T-cell (primary cell): ENCODE data around the gene TCP1. TPM values are rescaled to one million over a fixed set of nuclear protein-coding genes. Genes with fewer than 3 reads are reported as not detected.
A peak's percentile ranks its signal among the peaks of the same experiment; 100 is the strongest.
"Not testable (repeated sequence)": the region's sequence is repeated elsewhere in the genome, so short reads cannot be mapped to it uniquely, and the experiment has no call there.

ENCODE experiments used
- ATAC-seq, 4 experiments: fragments of 200-7000 bp in 3 of 4; fragments of 150-1000 bp in 1 of 4; cut with Tn5 transposase; replicated peaks in 1 of 4; 1 replicate in 3 of 4; 2 replicates in 1 of 4; pipeline ENCODE4 v1.10.0; 2021; ENCODE audit warnings: moderate library complexity in 3 of 4, mild to moderate bottlenecking in 2 of 4, moderate number of reproducible peaks in 1 of 4
- CTCF ChIA-PET, 2 donors: fragments of 300-600 bp; sonication (Branson Sonifier 250); formaldehyde crosslinking; loops; one replicate each; lab custom pipeline; 2022; ENCODE audit warnings: antibody characterized with exemption in 2 of 2; lab: Charles Lee
- POLR2A ChIA-PET, 2 donors: fragments of 300-600 bp; sonication (Branson Sonifier 250); formaldehyde crosslinking; loops; one replicate each; lab custom pipeline; 2022; ENCODE audit warnings: antibody characterized with exemption in 2 of 2; lab: Charles Lee
- DNase-seq, 35 experiments: peaks; one replicate each; pipeline versions ENCODE4 v3.0.0 to v3.0.0-alpha.2; 2013 to 2023
- H3K27ac ChIP-seq: one replicate; pipeline ENCODE4 v1.5.1; 2013; ENCODE audit warnings: low read length
- H3K27me3 ChIP-seq, 2 experiments: replicated peaks in 1 of 2; 1 replicate in 1 of 2; 2 replicates in 1 of 2; pipeline versions ENCODE4 v1.6.1 to v1.7.0; 2013; ENCODE audit warnings: low read length in 1 of 2, mixed read lengths in 1 of 2; ENCODE audit not compliant: control insufficient read depth in 2 of 2, insufficient read depth in 2 of 2; ENCODE audit errors: extremely low read depth in 1 of 2
- H3K36me3 ChIP-seq, 2 donors: 1 replicate in 1 of 2; 2 replicates in 1 of 2; pipeline versions ENCODE4 v1.6.1 to v1.7.0; 2013; ENCODE audit warnings: low read length in 1 of 2; ENCODE audit not compliant: control insufficient read depth in 2 of 2, insufficient read depth in 1 of 2; ENCODE audit errors: extremely low read depth in 1 of 2
- H3K4me1 ChIP-seq, 2 experiments: 1 replicate in 1 of 2; 2 replicates in 1 of 2; pipeline versions ENCODE4 v1.6.1 to v1.7.0; 2013; ENCODE audit warnings: low read length in 2 of 2, mixed read lengths in 1 of 2; ENCODE audit not compliant: insufficient read depth in 2 of 2, control insufficient read depth in 1 of 2; ENCODE audit errors: extremely low read depth in 1 of 2
- H3K4me3 ChIP-seq, 2 donors: 1 replicate in 1 of 2; 2 replicates in 1 of 2; pipeline versions ENCODE4 v1.5.1 to v1.7.0; 2013; ENCODE audit warnings: mild to moderate bottlenecking in 2 of 2, low read length in 1 of 2, moderate library complexity in 1 of 2; ENCODE audit not compliant: control insufficient read depth in 1 of 2; ENCODE audit errors: extremely low read depth in 1 of 2
- H3K9me3 ChIP-seq: 2 replicates; pipeline ENCODE4 v1.7.0; 2013
- H3K27ac Mint-ChIP-seq, 2 donors: one replicate each; pipeline ENCODE4 v1.8.0; 2020 to 2021; ENCODE audit warnings: mild to moderate bottlenecking in 2 of 2, mixed read lengths in 2 of 2
- H3K27me3 Mint-ChIP-seq, 2 donors: one replicate each; pipeline ENCODE4 v1.8.0; 2021 to 2022; ENCODE audit warnings: mixed read lengths in 2 of 2
- H3K36me3 Mint-ChIP-seq: one replicate; pipeline ENCODE4 v1.8.0; 2021; ENCODE audit warnings: mixed read lengths
- H3K4me1 Mint-ChIP-seq, 3 donors: one replicate each; pipeline ENCODE4 v1.8.0; 2020 to 2022; ENCODE audit warnings: mixed read lengths in 3 of 3, mild to moderate bottlenecking in 1 of 3
- H3K4me3 Mint-ChIP-seq, 3 donors: one replicate each; pipeline ENCODE4 v1.8.0; 2020 to 2022; ENCODE audit warnings: mild to moderate bottlenecking in 3 of 3, mixed read lengths in 3 of 3, moderate library complexity in 3 of 3
- H3K9me3 Mint-ChIP-seq, 3 donors: one replicate each; pipeline ENCODE4 v1.8.0; 2020 to 2022; ENCODE audit warnings: mixed read lengths in 3 of 3
- WGBS: methylation state at CpG from one replicate; pipeline ENCODE4 v1.1.5; 2013; ENCODE audit warnings: missing lambda C conversion rate; ENCODE audit not compliant: insufficient coverage; 5-methylcytosine and 5-hydroxymethylcytosine counted together
- total RNA-seq, 35 experiments: library from RNA in 6 of 35; stranded (reverse) in 6 of 35; fragments of 120-200 nt in 1 of 35; gene quantifications; one replicate each; pipeline versions ENCODE4 v1.2.1 to v1.2.4 and lab custom pipeline; 2013 to 2026

The TCP1 gene
- total RNA-seq, 5 donors from 2014 or later (not counting 1 experiment from before 2014, with no cell fraction given), result 129 to 188 (median 146) TPM

DNA sequence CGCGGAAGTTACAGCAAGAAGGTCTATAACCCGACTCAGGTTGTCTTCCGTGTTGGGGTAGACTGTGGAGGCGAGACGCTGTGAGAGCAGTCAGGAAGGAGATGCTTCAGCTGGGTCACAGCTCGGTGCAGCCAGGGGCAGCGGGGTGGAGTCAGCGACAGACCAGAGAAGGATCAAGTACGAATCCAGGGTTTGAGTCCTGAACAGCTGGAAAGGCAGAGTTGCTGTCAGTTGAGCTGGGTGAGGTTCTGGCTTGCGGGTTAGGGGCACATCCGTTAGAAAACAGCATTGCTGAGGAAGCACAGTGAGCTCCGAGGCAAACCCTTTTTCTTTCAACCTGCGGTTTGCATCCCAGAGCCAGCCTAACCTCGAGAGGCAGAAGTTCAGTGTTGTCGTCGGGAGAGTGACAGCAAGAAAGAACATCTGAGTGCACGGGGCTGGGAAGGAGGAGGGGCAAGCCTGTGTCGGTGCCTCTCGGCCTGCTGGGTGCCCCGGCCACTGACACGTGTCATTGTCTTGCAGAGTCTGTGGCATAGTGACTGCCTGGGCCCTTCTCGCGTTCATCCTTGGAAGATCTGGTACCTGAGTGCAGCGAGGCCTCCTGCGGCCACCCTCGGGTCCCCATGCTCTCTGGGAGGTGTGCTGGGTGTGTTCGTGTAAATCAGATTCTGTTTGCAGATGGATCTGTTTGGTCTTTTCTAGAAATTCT is 30.7 kb upstream of the TCP1 start:
- Histone ChIP-seq H3K36me3 (no peaks in the 10 kb centered on the region), H3K4me3 (peak overlapping the region; percentile 23 to 56), H3K27ac (peak overlapping the region; percentile 60), H3K9me3 (no peaks in the 10 kb centered on the region), H3K27me3 (peaks cover 0 to 3% of the 10 kb centered on the region in 2 experiments), H3K4me1 (peaks cover 14 to 26% of the 10 kb centered on the region in 2 experiments)
- Mint-ChIP-seq H3K9me3 (no peaks in the 10 kb centered on the region), H3K4me1 (peaks cover 15 to 26% (median 20%) of the 10 kb centered on the region in 3 donors), H3K4me3 (peak overlapping the region; percentile 68 to 82 (median 79)), H3K27me3 (no peaks in the 10 kb centered on the region), H3K36me3 (no peaks in the 10 kb centered on the region), H3K27ac (peak overlapping the region; percentile 89 to 96)
- POLR2A ChIA-PET, result interaction anchor here in 1 of 2 donors (0.8 kb wide), 1 partner anchor 82 kb away, joined by 3 read pairs; no protein-coding TSS in a partner anchor
- DNase-seq (peak in 34 of 35 experiments; percentile 10 to 66 (median 26)), ATAC-seq (peak; percentile 71 to 89 (median 82))
- WGBS, result 19% methylated on average over 21 of the region's 28 CpGs
- CTCF ChIA-PET, result interaction anchor here in 1 of 2 donors (0.6 kb wide), 1 partner anchor 1453 kb away, joined by 3 read pairs; no protein-coding TSS in a partner anchor

DNA sequence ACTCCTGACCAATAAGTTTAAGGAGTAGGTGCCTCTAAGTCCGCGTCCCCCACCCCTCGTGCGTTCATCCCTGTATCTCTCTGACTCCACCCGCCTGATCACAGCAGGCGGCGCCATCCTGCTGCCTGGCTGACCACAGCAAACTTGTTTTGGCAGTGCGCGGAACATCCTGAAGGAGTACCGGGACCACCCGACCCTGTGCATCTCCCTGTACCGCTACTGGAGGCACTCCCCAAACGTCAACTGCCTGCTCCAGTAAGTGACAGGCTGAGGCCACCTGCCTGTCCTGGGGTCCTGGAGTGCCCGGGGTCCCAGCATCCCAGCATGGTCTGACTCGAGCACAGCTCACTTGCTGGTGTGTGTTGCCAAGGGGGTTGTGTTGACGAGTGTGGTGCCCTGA is 29.7 kb upstream of the TCP1 start:
- Mint-ChIP-seq H3K27ac (peak overlapping the region; percentile 89 to 96), H3K9me3 (no peaks in the 10 kb centered on the region), H3K4me1 (peaks cover 15 to 26% (median 20%) of the 10 kb centered on the region in 3 donors), H3K36me3 (no peaks in the 10 kb centered on the region), H3K27me3 (no peaks in the 10 kb centered on the region), H3K4me3 (peak overlapping the region in 2 of 3 donors; percentile 79 to 82)
- Histone ChIP-seq H3K27me3 (peaks cover 0 to 3% of the 10 kb centered on the region in 2 experiments), H3K4me3 (no peak overlapping the region), H3K27ac (peak overlapping the region; percentile 60), H3K4me1 (peaks cover 14 to 26% of the 10 kb centered on the region in 2 experiments), H3K36me3 (no peaks in the 10 kb centered on the region), H3K9me3 (no peaks in the 10 kb centered on the region)
- CTCF ChIA-PET, result interaction anchor here (0.5 kb wide), 2 partner anchors 13 to 192 kb away, joined by 3 to 5 read pairs; no protein-coding TSS in a partner anchor
- no peak for ATAC-seq
- POLR2A ChIA-PET, result no interaction called here
- WGBS, result 96% methylated on average over 16 of the region's 16 CpGs
- DNase-seq, result no peak

GRCh38 chr6:159817951-159818739 is 28.7 kb upstream of the TCP1 start:
- Mint-ChIP-seq H3K4me1 (peaks cover 15 to 26% (median 20%) of the 10 kb centered on the region in 3 donors), H3K9me3 (no peaks in the 10 kb centered on the region), H3K27me3 (no peaks in the 10 kb centered on the region), H3K27ac (peak overlapping the region in 1 of 2 donors; percentile 23), H3K4me3 (no peak overlapping the region), H3K36me3 (no peaks in the 10 kb centered on the region)
- ATAC-seq (no peak), DNase-seq (no peak)
- peaks cover 14 to 26% of the 10 kb centered on the region in 2 experiments for H3K4me1 ChIP-seq
- WGBS, result 93% methylated on average over 13 of the region's 23 CpGs
- ChIA-PET CTCF (no interaction called here), POLR2A (no interaction called here)
- H3K27ac ChIP-seq, result no peak overlapping the region
- H3K9me3 ChIP-seq, result no peaks in the 10 kb centered on the region
- H3K27me3 ChIP-seq, result no peaks in the 10 kb centered on the region
- H3K36me3 ChIP-seq, result no peaks in the 10 kb centered on the region
- no peak overlapping the region for H3K4me3 ChIP-seq

- H3K27me3 ChIP-seq, H3K27me3 Mint-ChIP-seq, H3K9me3 ChIP-seq, H3K27ac ChIP-seq, CTCF ChIA-PET, H3K9me3 Mint-ChIP-seq, DNase-seq, H3K4me3 ChIP-seq, H3K27ac Mint-ChIP-seq, POLR2A ChIA-PET, H3K36me3 ChIP-seq, H3K4me3 Mint-ChIP-seq, ATAC-seq, H3K36me3 Mint-ChIP-seq: not testable (repeated sequence)
- peaks cover 15 to 26% (median 18%) of the 10 kb centered on the region in 3 donors for H3K4me1 Mint-ChIP-seq
- H3K4me1 ChIP-seq, result peaks cover 14 to 26% of the 10 kb centered on the region in 2 experiments
- 100% methylated on average over 2 of the region's 3 CpGs for WGBS
Observed at GRCh38 chr6:159816775-159817174, 27.4 kb upstream of the TCP1 start.

DNA sequence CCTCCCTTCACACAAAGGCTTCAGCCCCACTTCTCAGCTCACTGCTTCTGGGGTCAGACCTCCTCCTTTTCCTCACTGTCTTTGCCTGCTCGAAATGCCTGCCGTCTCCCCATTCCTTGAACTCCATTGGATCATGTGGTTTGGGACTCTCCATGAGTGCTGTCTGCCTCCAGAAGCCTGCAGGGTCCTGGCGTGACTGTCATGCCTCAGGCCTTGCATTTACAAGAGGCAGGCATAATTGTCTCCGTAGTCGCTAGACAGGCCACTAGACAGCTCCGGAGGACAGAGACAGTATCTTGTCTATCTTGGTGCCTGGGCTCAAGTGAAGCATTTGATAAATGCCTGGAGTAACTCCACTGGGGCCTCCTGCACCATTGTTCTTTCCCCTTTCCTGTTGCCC is 26.0 kb upstream of the TCP1 start:
- no peak for ATAC-seq
- ChIA-PET CTCF (no interaction called here), POLR2A (no interaction called here)
- no peaks in the 10 kb centered on the region for H3K27me3 ChIP-seq
- H3K4me3 Mint-ChIP-seq, result no peak overlapping the region
- H3K36me3 Mint-ChIP-seq, result no peaks in the 10 kb centered on the region
- H3K4me1 ChIP-seq, result peaks cover 9 to 17% of the 10 kb centered on the region in 2 experiments
- H3K9me3 ChIP-seq, result no peaks in the 10 kb centered on the region
- H3K4me3 ChIP-seq, result no peak overlapping the region
- DNase-seq, result no peak
- H3K27me3 Mint-ChIP-seq, result no peaks in the 10 kb centered on the region
- no peak overlapping the region for H3K27ac ChIP-seq
- H3K27ac Mint-ChIP-seq, result no peak overlapping the region
- H3K36me3 ChIP-seq, result no peaks in the 10 kb centered on the region
- H3K9me3 Mint-ChIP-seq, result no peaks in the 10 kb centered on the region
- WGBS, result 99% methylated on average over 6 of the region's 6 CpGs
- peaks cover 12 to 20% (median 12%) of the 10 kb centered on the region in 3 donors for H3K4me1 Mint-ChIP-seq

GRCh38 chr6:159813781-159814180 is 24.4 kb upstream of the TCP1 start:
- Mint-ChIP-seq H3K9me3 (no peaks in the 10 kb centered on the region), H3K27ac (no peak overlapping the region), H3K36me3 (no peaks in the 10 kb centered on the region), H3K4me1 (peaks cover 0 to 3% (median 0%) of the 10 kb centered on the region in 3 donors), H3K27me3 (no peaks in the 10 kb centered on the region), H3K4me3 (no peak overlapping the region)
- Histone ChIP-seq H3K36me3 (peaks cover 0 to 2% of the 10 kb centered on the region in 2 donors), H3K27me3 (no peaks in the 10 kb centered on the region), H3K27ac (no peak overlapping the region), H3K9me3 (no peaks in the 10 kb centered on the region), H3K4me1 (peaks cover 0 to under 1% of the 10 kb centered on the region in 2 experiments), H3K4me3 (no peak overlapping the region)
- 86% methylated on average over 9 of the region's 9 CpGs for WGBS
- ChIA-PET CTCF (no interaction called here), POLR2A (no interaction called here)
- DNase-seq (no peak), ATAC-seq (no peak)
